C4-2B (cell line): ENCODE measurements around the gene CNPY3.

ENCODE experiments used
- ZFX ChIP-seq: fragments of 450-650 bp; IDR thresholded peaks from 2 replicates; pipeline ENCODE4 v1.6.1; 2017
- TF ChIP-seq, protein P1 (sequence below): fragments of 450-650 bp; conservative IDR thresholded peaks from 2 replicates; pipeline ENCODE4 v1.5.1; 2017; ENCODE audit warnings: mild to moderate bottlenecking

DNA sequence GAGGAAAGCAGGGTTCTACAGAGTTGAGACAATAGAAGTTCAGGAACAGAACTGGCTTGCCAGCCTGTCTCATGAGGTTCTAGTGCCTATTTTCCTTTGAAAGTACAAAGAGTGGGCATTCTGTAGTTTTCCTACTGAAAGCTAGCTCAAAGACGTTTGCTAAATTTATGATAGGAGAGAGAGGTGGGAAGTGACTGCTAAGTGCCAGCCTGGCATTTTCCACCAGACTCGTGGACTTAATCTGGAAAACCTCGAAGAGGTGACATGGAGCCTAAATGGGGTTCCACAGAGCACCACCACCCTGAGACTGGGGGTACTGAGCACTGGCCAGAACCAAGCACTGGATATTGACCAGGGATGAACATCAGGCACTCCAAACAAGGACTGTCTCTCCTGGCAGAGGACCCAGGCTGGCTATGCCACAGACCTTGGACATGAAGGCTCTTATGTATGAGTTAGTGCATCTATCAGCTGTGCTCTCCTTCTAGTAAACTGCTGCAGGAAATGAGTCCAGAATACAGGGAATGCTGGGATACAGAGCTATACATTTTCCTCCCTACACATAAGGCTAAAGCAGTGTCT is 42.6 kb downstream of the CNPY3 start:
- TF ChIP-seq, protein P1, sequence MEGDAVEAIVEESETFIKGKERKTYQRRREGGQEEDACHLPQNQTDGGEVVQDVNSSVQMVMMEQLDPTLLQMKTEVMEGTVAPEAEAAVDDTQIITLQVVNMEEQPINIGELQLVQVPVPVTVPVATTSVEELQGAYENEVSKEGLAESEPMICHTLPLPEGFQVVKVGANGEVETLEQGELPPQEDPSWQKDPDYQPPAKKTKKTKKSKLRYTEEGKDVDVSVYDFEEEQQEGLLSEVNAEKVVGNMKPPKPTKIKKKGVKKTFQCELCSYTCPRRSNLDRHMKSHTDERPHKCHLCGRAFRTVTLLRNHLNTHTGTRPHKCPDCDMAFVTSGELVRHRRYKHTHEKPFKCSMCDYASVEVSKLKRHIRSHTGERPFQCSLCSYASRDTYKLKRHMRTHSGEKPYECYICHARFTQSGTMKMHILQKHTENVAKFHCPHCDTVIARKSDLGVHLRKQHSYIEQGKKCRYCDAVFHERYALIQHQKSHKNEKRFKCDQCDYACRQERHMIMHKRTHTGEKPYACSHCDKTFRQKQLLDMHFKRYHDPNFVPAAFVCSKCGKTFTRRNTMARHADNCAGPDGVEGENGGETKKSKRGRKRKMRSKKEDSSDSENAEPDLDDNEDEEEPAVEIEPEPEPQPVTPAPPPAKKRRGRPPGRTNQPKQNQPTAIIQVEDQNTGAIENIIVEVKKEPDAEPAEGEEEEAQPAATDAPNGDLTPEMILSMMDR = no peak
- no peak for TF ChIP-seq ZFX
